Right atrium auricular region (tissue), 2 donors: Measurements from ENCODE around the gene SH3TC1. TPM values are rescaled to one million over a fixed set of nuclear protein-coding genes. Genes with fewer than 3 reads are reported as not detected.

Source experiments
- DNase-seq: peaks from one replicate; pipeline ENCODE4 v3.0.0-alpha.2; 2019; ENCODE audit warnings: low spot score
- H3K27ac ChIP-seq, 2 donors: fragments of 200-600 bp; sonication (generic); 1 replicate in 1 of 2; 2 replicates in 1 of 2; pipeline ENCODE4 v1.5.1; 2016 to 2019
- H3K27me3 ChIP-seq, 2 donors: fragments of 200-600 bp; sonication (generic); one replicate each; pipeline versions ENCODE4 v1.5.1 to v1.6.0; 2017 to 2019
- H3K36me3 ChIP-seq: fragments of 200-600 bp; sonication (generic); one replicate; pipeline ENCODE4 v1.5.1; 2016
- H3K4me1 ChIP-seq, 2 donors: fragments of 200-600 bp; sonication (generic); one replicate each; pipeline versions ENCODE4 v1.5.1 to v1.6.0; 2017 to 2019
- H3K4me3 ChIP-seq, 2 donors: fragments of 200-600 bp; sonication (generic); 1 replicate in 1 of 2; 2 replicates in 1 of 2; pipeline ENCODE4 v1.5.1; 2017 to 2019; ENCODE audit warnings: mild to moderate bottlenecking in 1 of 2, moderate library complexity in 1 of 2
- H3K9me3 ChIP-seq, 2 donors: fragments of 200-600 bp; sonication (generic); one replicate each; pipeline ENCODE4 v1.5.1; 2019
- CTCF ChIP-seq, 2 donors: fragments of 200-600 bp; sonication (generic); IDR thresholded peaks; one replicate each; pipeline ENCODE4 v1.5.1; 2019; ENCODE audit warnings: antibody characterized with exemption in 2 of 2
- total RNA-seq, 2 donors: library from RNA; depleted of rRNA; stranded (reverse); fragments of >200 nt; gene quantifications; one replicate each; pipeline ENCODE4 v1.1.0, GENCODE V29; 2016

The SH3TC1 gene
- total RNA-seq, 2 donors from 2014 or later: 8.9 to 13.9 TPM

GRCh38 chr4:8208565-8208964 lies 9.5 kb downstream of the SH3TC1 start:
- H3K9me3 ChIP-seq: no peaks in the 10 kb centered on the region
- no peak overlapping the region for H3K4me3 ChIP-seq
- H3K27ac ChIP-seq: no peak overlapping the region
- no peaks in the 10 kb centered on the region for H3K27me3 ChIP-seq
- DNase-seq: no peak
- H3K4me1 ChIP-seq: no peaks in the 10 kb centered on the region
- TF ChIP-seq CTCF (IDR thresholded peaks at IDR 0.05): no peak
- no peaks in the 10 kb centered on the region for H3K36me3 ChIP-seq

- no peak for TF ChIP-seq CTCF (IDR thresholded peaks at IDR 0.05)
- no peaks in the 10 kb centered on the region for H3K36me3 ChIP-seq
- no peak overlapping the region for H3K27ac ChIP-seq
- no peak for DNase-seq
- H3K4me3 ChIP-seq: no peak overlapping the region
- no peaks in the 10 kb centered on the region for H3K9me3 ChIP-seq
- H3K4me1 ChIP-seq: peaks cover 0 to 3% of the 10 kb centered on the region in 2 donors
- H3K27me3 ChIP-seq: no peaks in the 10 kb centered on the region
These were observed 10.2 kb downstream of the SH3TC1 start for GRCh38 chr4:8209181-8209874.

GRCh38 chr4:8210010-8210409 lies 10.9 kb downstream of the SH3TC1 start:
- Histone ChIP-seq H3K27ac (no peak overlapping the region), H3K27me3 (no peaks in the 10 kb centered on the region), H3K4me1 (peaks cover 0 to 9% of the 10 kb centered on the region in 2 donors), H3K36me3 (no peaks in the 10 kb centered on the region), H3K4me3 (no peak overlapping the region), H3K9me3 (no peaks in the 10 kb centered on the region)
- TF ChIP-seq CTCF (IDR thresholded peaks at IDR 0.05): no peak
- DNase-seq: no peak

- Histone ChIP-seq H3K36me3 (no peaks in the 10 kb centered on the region), H3K27ac (no peak overlapping the region), H3K9me3 (no peaks in the 10 kb centered on the region), H3K27me3 (no peaks in the 10 kb centered on the region), H3K4me1 (peaks cover 0 to 15% of the 10 kb centered on the region in 2 donors), H3K4me3 (no peak overlapping the region)
- no peak for DNase-seq
- TF ChIP-seq CTCF (IDR thresholded peaks at IDR 0.05): no peak
These were observed 11.5 kb downstream of the SH3TC1 start for GRCh38 chr4:8210616-8211015.

GRCh38 chr4:8211251-8211650 lies 12.2 kb downstream of the SH3TC1 start:
- H3K4me3 ChIP-seq: no peak overlapping the region
- peaks cover 0 to 16% of the 10 kb centered on the region in 2 donors for H3K4me1 ChIP-seq
- no peaks in the 10 kb centered on the region for H3K36me3 ChIP-seq
- H3K9me3 ChIP-seq: no peaks in the 10 kb centered on the region
- no peaks in the 10 kb centered on the region for H3K27me3 ChIP-seq
- H3K27ac ChIP-seq: no peak overlapping the region
- DNase-seq: no peak
- TF ChIP-seq CTCF (IDR thresholded peaks at IDR 0.05): no peak
